H1 (cell line): Measurements from ENCODE around the gene CD300LB. TPM values are rescaled to one million over a fixed set of nuclear protein-coding genes. Genes with fewer than 3 reads are reported as not detected.
A peak's percentile ranks its signal among the peaks of the same experiment; 100 is the strongest.

Source experiments
- CTCF ChIA-PET: fragments of 300-600 bp; sonication (Branson Sonifier 250); formaldehyde crosslinking; loops from one replicate; lab custom pipeline; 2021; ENCODE audit not compliant: partially characterized antibody; lab: Charles Lee
- POLR2A ChIA-PET: fragments of 300-600 bp; sonication (Branson Sonifier 250); formaldehyde crosslinking; loops from one replicate; lab custom pipeline; 2021; ENCODE audit warnings: inconsistent platforms; ENCODE audit not compliant: partially characterized antibody; lab: Charles Lee
- DNase-seq, 2 experiments: peaks; one replicate each; pipeline versions ENCODE4 v3.0.0 to v3.0.0-alpha.2; 2010 to 2022; ENCODE audit warnings: low spot score in 2 of 2, low read depth in 1 of 2, mixed read lengths in 1 of 2
- FAIRE-seq: peaks from 2 replicates; lab custom pipeline; 2011; peaks lifted over from hg19 to GRCh38; lab: Jason Lieb, UNC
- H2AFZ ChIP-seq: 2 replicates; pipeline ENCODE4 v1.8.1; 2012; ENCODE audit warnings: low read length, inconsistent platforms
- H2AK5ac ChIP-seq: 2 replicates; pipeline ENCODE4 v1.6.1; 2013; ENCODE audit warnings: low read depth, low read length
- H2BK120ac ChIP-seq: replicated peaks from 2 replicates; pipeline ENCODE3; 2013; ENCODE audit warnings: low read depth, low read length, inconsistent platforms
- H2BK12ac ChIP-seq: 2 replicates; pipeline ENCODE4 v1.6.1; 2013; ENCODE audit warnings: low read depth, low read length
- H2BK15ac ChIP-seq: 2 replicates; pipeline ENCODE4 v1.6.1; 2013; ENCODE audit warnings: low read length
- H2BK20ac ChIP-seq: 2 replicates; pipeline ENCODE4 v1.6.1; 2013; ENCODE audit warnings: low read length
- H2BK5ac ChIP-seq: 2 replicates; pipeline ENCODE4 v1.6.1; 2013; ENCODE audit warnings: low read depth, low read length
- H3K14ac ChIP-seq: 2 replicates; pipeline ENCODE4 v1.6.1; 2013; ENCODE audit warnings: inconsistent platforms; ENCODE audit not compliant: insufficient read length
- H3K18ac ChIP-seq: 2 replicates; pipeline ENCODE4 v1.6.1; 2013; ENCODE audit warnings: low read length; ENCODE audit errors: extremely low read depth
- H3K23ac ChIP-seq: 2 replicates; pipeline ENCODE4 v1.6.1; 2013; ENCODE audit warnings: inconsistent platforms; ENCODE audit not compliant: insufficient read length
- H3K23me2 ChIP-seq: 2 replicates; pipeline ENCODE4 v1.6.1; 2013; ENCODE audit warnings: low read depth, low read length
- H3K27ac ChIP-seq: 2 replicates; pipeline ENCODE4 v1.6.1; 2011; ENCODE audit warnings: low read depth, low read length, inconsistent platforms
- H3K27me3 ChIP-seq, 4 experiments: replicated peaks in 1 of 4; 1 replicate in 1 of 4; 2 replicates in 3 of 4; pipeline versions ENCODE4 v1.6.1 to v1.8.1; 2011 to 2013; ENCODE audit warnings: low read length in 3 of 4, mild to moderate bottlenecking in 3 of 4, inconsistent platforms in 2 of 4, mixed read lengths in 2 of 4, moderate library complexity in 1 of 4; ENCODE audit not compliant: control insufficient read depth in 3 of 4, insufficient read depth in 3 of 4; ENCODE audit errors: extremely low read depth in 1 of 4
- H3K36me3 ChIP-seq, 4 experiments: 2 replicates each; pipeline versions ENCODE4 v1.6.1 to v1.8.1; 2011 to 2013; ENCODE audit warnings: mild to moderate bottlenecking in 4 of 4, low read length in 3 of 4, moderate library complexity in 2 of 4, control low read depth in 1 of 4, inconsistent platforms in 1 of 4; ENCODE audit not compliant: insufficient read depth in 4 of 4, control insufficient read depth in 2 of 4
- H3K4ac ChIP-seq: replicated peaks from 2 replicates; pipeline ENCODE3; 2013; ENCODE audit warnings: low read length, low read depth, mixed read lengths, inconsistent platforms; ENCODE audit not compliant: insufficient read length
- H3K4me1 ChIP-seq, 4 experiments: replicated peaks in 1 of 4; 1 replicate in 1 of 4; 2 replicates in 3 of 4; pipeline versions ENCODE4 v1.6.1 to v1.8.1; 2011 to 2013; ENCODE audit warnings: low read length in 3 of 4, inconsistent platforms in 2 of 4, mixed read lengths in 1 of 4; ENCODE audit not compliant: insufficient read depth in 4 of 4, control insufficient read depth in 3 of 4
- H3K4me2 ChIP-seq, 2 experiments: 2 replicates each; pipeline versions ENCODE4 v1.6.1 to v1.8.1; 2011 to 2013; ENCODE audit warnings: low read depth in 2 of 2, low read length in 2 of 2, control low read depth in 1 of 2, inconsistent platforms in 1 of 2, mild to moderate bottlenecking in 1 of 2; ENCODE audit not compliant: insufficient read depth in 1 of 2
- H3K4me3 ChIP-seq, 4 experiments: fragments of 200-600, 300-600 bp in 1 of 4; sonication (generic), shearing (Covaris generic), sonication (Bioruptor Twin) in 1 of 4; 2 replicates each; pipeline versions ENCODE4 v1.5.1 to v1.8.1; 2011 to 2016; ENCODE audit warnings: low read length in 4 of 4, low read depth in 3 of 4, control low read depth in 2 of 4, inconsistent platforms in 2 of 4, mild to moderate bottlenecking in 2 of 4, mixed read lengths in 1 of 4, moderate library complexity in 1 of 4; ENCODE audit not compliant: insufficient read depth in 2 of 4; ENCODE audit errors: extremely low read depth in 1 of 4
- H3K56ac ChIP-seq: replicated peaks from 2 replicates; pipeline ENCODE3; 2013; ENCODE audit warnings: low read depth, mild to moderate bottlenecking, mixed read lengths, low read length, inconsistent platforms; ENCODE audit not compliant: insufficient read length
- H3K79me1 ChIP-seq: 2 replicates; pipeline ENCODE4 v1.6.1; 2013; ENCODE audit warnings: low read depth, low read length, control low read depth
- H3K79me2 ChIP-seq, 2 experiments: 2 replicates each; pipeline versions ENCODE4 v1.6.1 to v1.8.1; 2012 to 2013; ENCODE audit warnings: low read length in 2 of 2, mild to moderate bottlenecking in 2 of 2, inconsistent platforms in 1 of 2; ENCODE audit not compliant: insufficient read depth in 2 of 2, control insufficient read depth in 1 of 2
- H3K9ac ChIP-seq, 4 experiments: replicated peaks in 1 of 4; 1 replicate in 1 of 4; 2 replicates in 3 of 4; pipeline versions ENCODE4 v1.6.1 to v1.8.1; 2011 to 2013; ENCODE audit warnings: low read depth in 3 of 4, low read length in 3 of 4, control low read depth in 2 of 4, mild to moderate bottlenecking in 2 of 4, moderate library complexity in 2 of 4, inconsistent platforms in 1 of 4; ENCODE audit errors: extremely low read depth in 1 of 4
- H3K9me3 ChIP-seq, 2 experiments: 2 replicates each; pipeline versions ENCODE4 v1.6.1 to v1.8.1; 2012 to 2013; ENCODE audit warnings: mild to moderate bottlenecking in 2 of 2, moderate library complexity in 2 of 2, control low read depth in 1 of 2, inconsistent platforms in 1 of 2, low read depth in 1 of 2, low read length in 1 of 2, mixed read lengths in 1 of 2; ENCODE audit not compliant: insufficient read depth in 2 of 2
- H4K20me1 ChIP-seq, 2 experiments: replicated peaks in 1 of 2; 2 replicates each; pipeline versions ENCODE3 to v1.8.1; 2011 to 2013; ENCODE audit warnings: inconsistent platforms in 2 of 2, low read length in 2 of 2, mild to moderate bottlenecking in 1 of 2; ENCODE audit not compliant: insufficient read depth in 2 of 2, control insufficient read depth in 1 of 2
- H4K5ac ChIP-seq: 2 replicates; pipeline ENCODE4 v1.6.1; 2013; ENCODE audit warnings: low read length, low read depth, mixed read lengths, inconsistent platforms; ENCODE audit not compliant: insufficient read length
- H4K8ac ChIP-seq: 2 replicates; pipeline ENCODE4 v1.8.0; 2013; ENCODE audit warnings: mild to moderate bottlenecking, moderate library complexity, low read length, inconsistent platforms; ENCODE audit not compliant: insufficient read depth; ENCODE audit errors: extremely low read depth
- H4K91ac ChIP-seq: replicated peaks from 2 replicates; pipeline ENCODE3; 2013; ENCODE audit warnings: low read length, mixed read lengths, inconsistent platforms; ENCODE audit not compliant: insufficient read length
- CTBP2 ChIP-seq: IDR thresholded peaks from 2 replicates; pipeline ENCODE4 v1.7.0; 2011; ENCODE audit warnings: borderline replicate concordance, mild to moderate bottlenecking, moderate library complexity, mixed read lengths, low read length; ENCODE audit not compliant: insufficient read depth, insufficient read length
- GABPA ChIP-seq: IDR thresholded peaks from 2 replicates; pipeline ENCODE4 v1.6.1; 2011; ENCODE audit warnings: mild to moderate bottlenecking, low read length, moderate library complexity, borderline replicate concordance; ENCODE audit not compliant: insufficient read depth
- KDM4A ChIP-seq: IDR thresholded peaks from one replicate; pipeline ENCODE4 v1.7.1; 2012; ENCODE audit warnings: low read depth, mild to moderate bottlenecking, moderate library complexity, low read length, inconsistent platforms; ENCODE audit not compliant: severe bottlenecking
- PHF8 ChIP-seq: fragments of 200-600 bp; sonication (generic); conservative IDR thresholded peaks from 2 replicates; pipeline ENCODE4 v1.7.1; 2012; ENCODE audit warnings: low read depth, mild to moderate bottlenecking, inconsistent platforms, low read length, moderate library complexity
- POLR2A ChIP-seq, 2 experiments: IDR thresholded peaks; 1 replicate in 1 of 2; 2 replicates in 1 of 2; pipeline ENCODE4 v1.6.1; 2011; ENCODE audit warnings: low read depth in 2 of 2, low read length in 2 of 2, mild to moderate bottlenecking in 2 of 2; ENCODE audit errors: control extremely low read depth in 1 of 2
- RAD21 ChIP-seq, 2 experiments: IDR thresholded peaks in 1 of 2; conservative IDR thresholded peaks in 1 of 2; 2 replicates each; pipeline ENCODE4 v1.6.1; 2011; ENCODE audit warnings: low read depth in 2 of 2, low read length in 2 of 2, improper control_type of control experiment in 1 of 2, inconsistent platforms in 1 of 2, mild to moderate bottlenecking in 1 of 2, moderate library complexity in 1 of 2
- SP4 ChIP-seq: IDR thresholded peaks from 2 replicates; pipeline ENCODE4 v1.6.1; 2012; ENCODE audit warnings: low read length, inconsistent platforms
- SUZ12 ChIP-seq: fragments of 200-600 bp; sonication (generic); IDR thresholded peaks from 2 replicates; pipeline ENCODE4 v1.6.1; 2012; ENCODE audit warnings: mild to moderate bottlenecking, inconsistent platforms, low read length, moderate library complexity, mixed read lengths
- WGBS, 2 experiments: shearing (Covaris generic) in 1 of 2; methylation state at CpG; one replicate each; pipeline versions ENCODE4 v1.1.6 to v1.1.7; 2013 to 2015; ENCODE audit warnings: low lambda C conversion rate in 2 of 2, mixed read lengths in 2 of 2, inconsistent platforms in 1 of 2, low coverage in 1 of 2, missing lambda C conversion rate in 1 of 2; ENCODE audit not compliant: insufficient replicate concordance in 2 of 2, insufficient coverage in 1 of 2, insufficient read length in 1 of 2; ENCODE audit errors: extremely low coverage in 1 of 2, missing lambda C conversion rate in 1 of 2; 5-methylcytosine and 5-hydroxymethylcytosine counted together
- polyA plus RNA-seq, 7 experiments: library from polyadenylated mRNA; depleted of rRNA in 3 of 7; stranded (reverse) in 5 of 7; unstranded in 2 of 7; fragments of >200 nt in 5 of 7; fragments of 200-250 nt in 2 of 7; gene quantifications; 1 replicate in 5 of 7; 2 replicates in 1 of 7; 4 replicates in 1 of 7; pipeline versions ENCODE4 v1.2.1 to v1.2.3, GENCODE V29; 2011 to 2013; ENCODE audit warnings: missing spikeins in 2 of 7, mixed read lengths in 2 of 7
- total RNA-seq: library from RNA; stranded (reverse); fragmentation: NEBNext Ultra II Directional; extraction: Animal tissue kit (Norgen Biotek cat#: 25700); gene quantifications from 2 replicates; pipeline ENCODE4 v1.2.1, GENCODE V29; 2021

CD300LB gene
- total and polyA plus RNA-seq, 2 of the 8 experiments (the other 6 are each of a cell fraction or from before 2014, with no cell fraction given): not detected

DNA sequence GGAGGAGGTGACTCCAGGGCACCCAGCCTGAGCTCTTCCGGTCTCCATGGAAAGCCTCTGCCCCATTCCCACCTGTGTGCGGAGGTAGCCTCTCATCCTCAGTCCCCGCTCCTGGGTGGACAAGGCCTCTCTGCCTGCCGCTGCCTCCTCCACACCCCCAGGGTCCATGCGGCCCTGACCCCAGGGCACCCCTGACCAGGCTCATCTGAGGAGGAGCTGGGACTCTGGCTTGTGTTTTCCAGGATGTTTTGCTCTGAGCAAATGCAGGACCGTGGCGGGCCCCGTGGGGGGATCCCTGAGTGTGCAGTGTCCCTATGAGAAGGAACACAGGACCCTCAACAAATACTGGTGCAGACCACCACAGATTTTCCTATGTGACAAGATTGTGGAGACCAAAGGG, 58.0 kb downstream of the CD300LB start:
- WGBS, 2 experiments: 84% methylated on average over 7 of the region's 8 CpGs; no CpG with 5 or more reads in 1 of the 2 experiments
- CTCF ChIA-PET: interaction anchor here (0.6 to 4.1 kb wide), 4 partner anchors 11 to 100 kb away, joined by 3 to 25 read pairs (median 7); no protein-coding TSS in a partner anchor
- no peak overlapping the region for H3K14ac ChIP-seq

More for the DNA sequence above, 58.0 kb downstream of the CD300LB start:
- Histone ChIP-seq H2BK20ac (no peak overlapping the region), H2BK12ac (no peak overlapping the region), H2AFZ (no peak overlapping the region), H4K5ac (no peak overlapping the region), H3K18ac (no peak overlapping the region), H2BK5ac (no peak overlapping the region), H3K36me3 (no peaks in the 10 kb centered on the region), H3K9ac (no peak overlapping the region), H4K91ac (no peak overlapping the region), H3K56ac (no peak overlapping the region), H2AK5ac (no peak overlapping the region), H2BK15ac (no peak overlapping the region), H3K23me2 (no peaks in the 10 kb centered on the region), H3K4me3 (no peak overlapping the region), H3K9me3 (peaks cover 7 to 13% of the 10 kb centered on the region in 2 experiments; a peak in 2 of 4 replicates), H3K4me2 (no peak overlapping the region), H4K20me1 (no peaks in the 10 kb centered on the region), H3K27ac (no peak overlapping the region), H3K79me1 (no peaks in the 10 kb centered on the region), H4K8ac (0 out of 2 replicates have a peak overlapping the region, but pooled peaks have one; percentile 42), H3K27me3 (peaks cover 0 to 1% (median 0%) of the 10 kb centered on the region in 4 experiments; a peak in 2 of 7 replicates), H3K4ac (no peak overlapping the region), H3K4me1 (no peaks in the 10 kb centered on the region), H3K23ac (no peak overlapping the region), H3K79me2 (no peaks in the 10 kb centered on the region), H2BK120ac (no peak overlapping the region)
- FAIRE-seq (no peak), DNase-seq (no peak)
- POLR2A ChIA-PET: interaction anchor here (0.7 to 1.1 kb wide), 2 partner anchors 10 to 14 kb away, joined by 3 read pairs; no protein-coding TSS in a partner anchor
- no peak for TF ChIP-seq PHF8
- TF ChIP-seq CTBP2: no peak
- TF ChIP-seq RAD21 (IDR thresholded peaks at IDR 0.05 in 1 of 2, conservative IDR thresholded peaks at IDR 0.05 in 1 of 2; ENCODE audit: low read depth in 2 of 2, low read length in 2 of 2): no peak
- no peak for TF ChIP-seq GABPA
- TF ChIP-seq SUZ12: no peak
- no peak for TF ChIP-seq SP4
- no peak for TF ChIP-seq KDM4A
- no peak for TF ChIP-seq POLR2A (IDR thresholded peaks at IDR 0.05; ENCODE audit: control extremely low read depth in 1 of 2, low read depth in 2 of 2, low read length in 2 of 2)
